Immature natural killer cell (primary cell): ENCODE data around the gene CNIH1. TPM values are rescaled to one million over a fixed set of nuclear protein-coding genes. Genes with fewer than 3 reads are reported as not detected.
"Not testable (repeated sequence)": the region's sequence is repeated elsewhere in the genome, so short reads cannot be mapped to it uniquely, and the experiment has no call there.

Experiments used
- DNase-seq, 3 donors: peaks; one replicate each; pipeline ENCODE4 v3.0.0; 2022; ENCODE audit warnings: mixed read lengths in 1 of 3
- H3K27ac Mint-ChIP-seq, 6 donors: one replicate each; pipeline ENCODE4 v1.8.0; 2020; ENCODE audit warnings: mixed read lengths in 6 of 6, mild to moderate bottlenecking in 5 of 6, inconsistent platforms in 4 of 6, moderate library complexity in 3 of 6
- H3K27me3 Mint-ChIP-seq, 3 donors: one replicate each; pipeline ENCODE4 v1.8.0; 2020 to 2021; ENCODE audit warnings: low read depth in 3 of 3, mild to moderate bottlenecking in 3 of 3, mixed read lengths in 3 of 3, moderate library complexity in 3 of 3, inconsistent platforms in 1 of 3
- H3K36me3 Mint-ChIP-seq, 3 donors: one replicate each; pipeline ENCODE4 v1.8.0; 2020; ENCODE audit warnings: mixed read lengths in 3 of 3, inconsistent platforms in 2 of 3, mild to moderate bottlenecking in 2 of 3
- H3K4me1 Mint-ChIP-seq, 2 donors: one replicate each; pipeline ENCODE4 v1.8.0; 2020; ENCODE audit warnings: inconsistent platforms in 2 of 2, mild to moderate bottlenecking in 2 of 2, mixed read lengths in 2 of 2, moderate library complexity in 1 of 2
- H3K4me3 Mint-ChIP-seq, 5 donors: one replicate each; pipeline ENCODE4 v1.8.0; 2020; ENCODE audit warnings: mild to moderate bottlenecking in 5 of 5, mixed read lengths in 5 of 5, inconsistent platforms in 3 of 5, moderate library complexity in 3 of 5
- H3K9me3 Mint-ChIP-seq, 6 donors: one replicate each; pipeline ENCODE4 v1.8.0; 2020; ENCODE audit warnings: mild to moderate bottlenecking in 6 of 6, mixed read lengths in 6 of 6, inconsistent platforms in 4 of 6, moderate library complexity in 3 of 6
- polyA plus RNA-seq, 3 donors: library from polyadenylated mRNA; unstranded; fragments of 300-500 nt; fragmentation: Illumina TruSeq; gene quantifications; one replicate each; pipeline ENCODE4 v1.2.3, GENCODE V29; 2021

The CNIH1 gene
- polyA plus RNA-seq, 3 donors from 2014 or later = 59.7 to 101 (median 61.8) TPM

GRCh38 chr14:54457609-54457996 lies 16.4 kb upstream of the CNIH1 start:
- H3K27me3 Mint-ChIP-seq = peaks cover 0 to 4% (median 2%) of the 10 kb centered on the region in 3 donors
- H3K4me1 Mint-ChIP-seq = no peaks in the 10 kb centered on the region
- no peaks in the 10 kb centered on the region for H3K9me3 Mint-ChIP-seq
- H3K27ac Mint-ChIP-seq = no peak overlapping the region
- peaks cover 0 to 12% (median 0%) of the 10 kb centered on the region in 3 donors for H3K36me3 Mint-ChIP-seq
- no peak overlapping the region for H3K4me3 Mint-ChIP-seq
- DNase-seq = no peak

GRCh38 chr14:54456820-54457608 lies 15.8 kb upstream of the CNIH1 start:
- H3K27ac Mint-ChIP-seq, H3K9me3 Mint-ChIP-seq, H3K4me3 Mint-ChIP-seq, H3K27me3 Mint-ChIP-seq, DNase-seq, H3K4me1 Mint-ChIP-seq: not testable (repeated sequence)
- H3K36me3 Mint-ChIP-seq = peaks cover 0 to 12% (median 0%) of the 10 kb centered on the region in 3 donors

GRCh38 chr14:54455363-54455762 lies 14.2 kb upstream of the CNIH1 start:
- DNase-seq = no peak
- peaks cover 0 to 2% (median 2%) of the 10 kb centered on the region in 3 donors for H3K27me3 Mint-ChIP-seq
- no peak overlapping the region for H3K4me3 Mint-ChIP-seq
- peaks cover 0 to 12% (median 0%) of the 10 kb centered on the region in 3 donors for H3K36me3 Mint-ChIP-seq
- H3K27ac Mint-ChIP-seq = no peak overlapping the region
- H3K9me3 Mint-ChIP-seq = no peaks in the 10 kb centered on the region
- H3K4me1 Mint-ChIP-seq = no peaks in the 10 kb centered on the region

GRCh38 chr14:54453990-54454389 lies 12.8 kb upstream of the CNIH1 start:
- H3K36me3 Mint-ChIP-seq, H3K9me3 Mint-ChIP-seq, H3K27me3 Mint-ChIP-seq, H3K4me1 Mint-ChIP-seq, DNase-seq, H3K27ac Mint-ChIP-seq, H3K4me3 Mint-ChIP-seq: not testable (repeated sequence)

- no peaks in the 10 kb centered on the region for H3K9me3 Mint-ChIP-seq
- H3K4me3 Mint-ChIP-seq = no peak overlapping the region
- DNase-seq = no peak
- H3K27ac Mint-ChIP-seq = no peak overlapping the region
- peaks cover 0 to 2% (median 0%) of the 10 kb centered on the region in 3 donors for H3K27me3 Mint-ChIP-seq
- H3K4me1 Mint-ChIP-seq = no peaks in the 10 kb centered on the region
- no peaks in the 10 kb centered on the region for H3K36me3 Mint-ChIP-seq
Measured at GRCh38 chr14:54453252-54453651, 12.1 kb upstream of the CNIH1 start.

- DNase-seq = no peak
- H3K27ac Mint-ChIP-seq = no peak overlapping the region
- H3K36me3 Mint-ChIP-seq = no peaks in the 10 kb centered on the region
- H3K4me1 Mint-ChIP-seq = no peaks in the 10 kb centered on the region
- no peak overlapping the region for H3K4me3 Mint-ChIP-seq
- H3K9me3 Mint-ChIP-seq = no peaks in the 10 kb centered on the region
- peaks cover 0 to 2% (median 0%) of the 10 kb centered on the region in 3 donors for H3K27me3 Mint-ChIP-seq
Measured at GRCh38 chr14:54451961-54452360, 10.8 kb upstream of the CNIH1 start.

GRCh38 chr14:54451121-54451601 lies 10.0 kb upstream of the CNIH1 start:
- no peaks in the 10 kb centered on the region for H3K4me1 Mint-ChIP-seq
- DNase-seq = no peak
- H3K27me3 Mint-ChIP-seq = peaks cover 0 to 2% (median 0%) of the 10 kb centered on the region in 3 donors
- no peak overlapping the region for H3K27ac Mint-ChIP-seq
- H3K36me3 Mint-ChIP-seq = no peaks in the 10 kb centered on the region
- H3K9me3 Mint-ChIP-seq = no peaks in the 10 kb centered on the region
- H3K4me3 Mint-ChIP-seq = no peak overlapping the region

GRCh38 chr14:54450535-54450934 lies 9.4 kb upstream of the CNIH1 start:
- Mint-ChIP-seq H3K27me3 (peaks cover 0 to 2% (median 0%) of the 10 kb centered on the region in 3 donors), H3K36me3 (no peaks in the 10 kb centered on the region), H3K4me1 (no peaks in the 10 kb centered on the region), H3K4me3 (no peak overlapping the region), H3K27ac (no peak overlapping the region), H3K9me3 (no peaks in the 10 kb centered on the region)
- no peak for DNase-seq

- no peaks in the 10 kb centered on the region for H3K9me3 Mint-ChIP-seq
- H3K36me3 Mint-ChIP-seq = no peaks in the 10 kb centered on the region
- no peak overlapping the region for H3K4me3 Mint-ChIP-seq
- no peaks in the 10 kb centered on the region for H3K4me1 Mint-ChIP-seq
- DNase-seq = no peak
- H3K27me3 Mint-ChIP-seq = peaks cover 1 to 7% (median 3%) of the 10 kb centered on the region in 3 donors
- no peak overlapping the region for H3K27ac Mint-ChIP-seq
Measured at GRCh38 chr14:54447231-54447692, 6.1 kb upstream of the CNIH1 start.

GRCh38 chr14:54446161-54446693 lies 5.1 kb upstream of the CNIH1 start:
- Mint-ChIP-seq H3K36me3 (no peaks in the 10 kb centered on the region), H3K4me1 (peaks cover 7 to 8% of the 10 kb centered on the region in 2 donors), H3K4me3 (no peak overlapping the region), H3K27me3 (peaks cover 9 to 15% (median 9%) of the 10 kb centered on the region in 3 donors), H3K9me3 (no peaks in the 10 kb centered on the region), H3K27ac (no peak overlapping the region)
- no peak for DNase-seq

- DNase-seq = no peak
- Mint-ChIP-seq H3K27ac (no peak overlapping the region), H3K4me1 (peaks cover 17 to 19% of the 10 kb centered on the region in 2 donors), H3K9me3 (no peaks in the 10 kb centered on the region), H3K36me3 (no peaks in the 10 kb centered on the region), H3K27me3 (peaks cover 17 to 22% (median 18%) of the 10 kb centered on the region in 3 donors), H3K4me3 (no peak overlapping the region)
Measured at GRCh38 chr14:54444681-54445080, 3.5 kb upstream of the CNIH1 start.

GRCh38 chr14:54443981-54444380 lies 2.8 kb upstream of the CNIH1 start:
- Mint-ChIP-seq H3K27me3 (peaks cover 17 to 22% (median 18%) of the 10 kb centered on the region in 3 donors), H3K36me3 (no peaks in the 10 kb centered on the region), H3K4me3 (no peak overlapping the region)

GRCh38 chr14:54442961-54443360 lies 1.8 kb upstream of the CNIH1 start:
- not testable (repeated sequence) for H3K36me3 Mint-ChIP-seq, H3K27ac Mint-ChIP-seq, DNase-seq

More at GRCh38 chr14:54443981-54444380, 2.8 kb upstream of the CNIH1 start:
- Mint-ChIP-seq H3K4me1 (peaks cover 19 to 20% of the 10 kb centered on the region in 2 donors), H3K27ac (no peak overlapping the region), H3K9me3 (no peaks in the 10 kb centered on the region)
- no peak for DNase-seq

GRCh38 chr14:54440476-54440872 lies 700 bp downstream of the CNIH1 start:
- H3K27ac Mint-ChIP-seq = peak overlapping the region; percentile 78 to 91 (median 86)
- H3K27me3 Mint-ChIP-seq = peaks cover 17 to 22% (median 18%) of the 10 kb centered on the region in 3 donors
- no peaks in the 10 kb centered on the region for H3K36me3 Mint-ChIP-seq
- no peak for DNase-seq
- H3K9me3 Mint-ChIP-seq = no peaks in the 10 kb centered on the region
- H3K4me3 Mint-ChIP-seq = peak overlapping the region; percentile 86 to 90 (median 86)
- H3K4me1 Mint-ChIP-seq = peaks cover 27 to 38% of the 10 kb centered on the region in 2 donors

More at GRCh38 chr14:54442961-54443360, 1.8 kb upstream of the CNIH1 start:
- Mint-ChIP-seq H3K27me3 (peaks cover 17 to 22% (median 18%) of the 10 kb centered on the region in 3 donors), H3K4me1 (peaks cover 19 to 20% of the 10 kb centered on the region in 2 donors)
- H3K9me3 Mint-ChIP-seq, H3K4me3 Mint-ChIP-seq: not testable (repeated sequence)
